Measurements from ENCODE around the gene PPFIA2. TPM values are rescaled to one million over a fixed set of nuclear protein-coding genes. Genes with fewer than 3 reads are reported as not detected.

PPFIA2 gene
- total RNA-seq, 6 experiments from 2014 or later: 0.12 to 1.2 (median 0.56) TPM; not detected in 2

DNA sequence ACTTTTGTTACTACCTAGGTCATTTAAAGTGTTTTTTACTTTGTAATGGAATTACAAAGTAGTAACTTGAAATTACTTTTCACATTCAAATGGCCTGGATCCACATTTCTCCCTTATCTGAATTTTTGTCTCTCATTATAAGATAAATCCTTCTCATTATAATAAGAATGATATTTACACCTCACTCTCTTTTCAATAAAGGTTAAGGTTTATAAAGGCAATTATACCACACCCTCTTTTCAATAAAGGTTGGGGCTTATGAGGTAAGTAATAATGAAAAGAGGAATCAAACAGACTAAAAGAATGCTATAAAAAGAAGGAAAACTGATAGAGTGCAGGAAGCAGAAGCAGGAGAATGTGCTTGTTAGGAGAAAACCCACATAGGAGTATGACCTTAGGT, 470.5 kb downstream of the PPFIA2 start:
- intact Hi-C loops (cut with DNase I): no loop called here
- H3K4me3 ChIP-seq: no peak overlapping the region
- DNase-seq (no peak), ATAC-seq (no peak)
- no peaks in the 10 kb centered on the region for H3K36me3 ChIP-seq
- TF ChIP-seq POLR2A (IDR thresholded peaks at IDR 0.05) (no peak), CTCF (IDR thresholded peaks at IDR 0.05) (no peak)
- H3K27ac ChIP-seq: no peak overlapping the region
- H3K27me3 ChIP-seq: no peaks in the 10 kb centered on the region
- no peaks in the 10 kb centered on the region for H3K9me3 ChIP-seq
- no peaks in the 10 kb centered on the region for H3K4me1 ChIP-seq

GRCh38 chr12:81284137-81284536, 475.0 kb downstream of the PPFIA2 start:
- no peak for ATAC-seq
- Histone ChIP-seq H3K4me3 (no peak overlapping the region), H3K9me3 (no peaks in the 10 kb centered on the region), H3K4me1 (no peaks in the 10 kb centered on the region), H3K36me3 (no peaks in the 10 kb centered on the region), H3K27ac (no peak overlapping the region), H3K27me3 (no peaks in the 10 kb centered on the region)
- WGBS (ENCODE audit: insufficient coverage, low coverage, low lambda C conversion rate, missing lambda C conversion rate): 48% methylated on average over 3 of the region's 3 CpGs
- no peak for DNase-seq
- intact Hi-C loops (cut with DNase I): no loop called here
- TF ChIP-seq POLR2A (IDR thresholded peaks at IDR 0.05): no peak
- no peak for TF ChIP-seq CTCF (IDR thresholded peaks at IDR 0.05)

DNA sequence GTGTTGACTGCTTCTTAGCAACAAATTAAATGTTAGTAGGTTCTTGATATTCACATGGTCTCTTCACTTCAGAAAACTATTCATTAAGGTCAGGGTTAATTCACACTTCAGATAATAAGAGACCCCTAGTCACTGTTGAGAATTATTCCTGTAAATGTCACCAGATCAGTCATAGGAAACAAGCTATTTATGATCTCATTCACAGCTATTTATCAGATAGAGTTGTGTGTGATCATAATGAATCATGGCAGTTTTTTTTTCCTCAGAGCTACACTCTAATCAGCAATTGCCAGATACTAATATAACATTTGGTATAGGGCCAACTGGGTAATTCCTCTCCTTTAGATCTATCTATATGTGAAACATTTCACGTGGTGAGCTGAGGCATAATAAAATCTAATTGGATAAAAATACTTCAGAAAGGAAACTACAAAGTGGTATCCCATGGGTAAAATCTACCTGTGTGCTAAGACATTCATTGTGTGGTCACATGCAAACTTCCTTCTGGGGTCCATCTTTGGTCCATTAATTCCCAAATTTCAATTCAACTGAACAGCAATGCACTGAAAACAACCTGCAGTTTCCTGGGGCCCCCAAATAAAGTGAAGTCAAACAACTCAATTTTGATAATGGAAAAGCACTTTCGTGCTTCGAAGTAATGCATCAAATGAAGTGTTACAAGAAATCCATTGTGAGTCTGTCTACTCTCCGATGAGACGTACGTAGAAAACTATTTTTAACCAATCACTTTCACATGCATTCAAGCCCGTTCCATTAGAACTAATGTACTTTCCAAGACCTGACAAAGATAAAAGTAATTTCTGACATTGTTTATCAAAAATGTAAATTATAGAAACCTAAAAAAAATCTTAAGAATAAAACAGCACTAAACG, 484.3 kb downstream of the PPFIA2 start:
- intact Hi-C loops (cut with DNase I): no loop called here
- DNase-seq: no peak

GRCh38 chr12:81270385-81270784, 488.8 kb downstream of the PPFIA2 start:
- WGBS (ENCODE audit: insufficient coverage, low coverage, low lambda C conversion rate, missing lambda C conversion rate): 96% methylated on average over 5 of the region's 5 CpGs
- no peaks in the 10 kb centered on the region for H3K4me1 ChIP-seq
- ATAC-seq: no peak
- intact Hi-C loops (cut with DNase I): no loop called here
- H3K9me3 ChIP-seq: no peaks in the 10 kb centered on the region
- DNase-seq: no peak
- H3K27me3 ChIP-seq: no peaks in the 10 kb centered on the region
- H3K36me3 ChIP-seq: no peaks in the 10 kb centered on the region
- no peak for TF ChIP-seq POLR2A (IDR thresholded peaks at IDR 0.05)
- no peak for TF ChIP-seq CTCF (IDR thresholded peaks at IDR 0.05)
- H3K4me3 ChIP-seq: no peak overlapping the region
- H3K27ac ChIP-seq: no peak overlapping the region

More for the DNA sequence above, 484.3 kb downstream of the PPFIA2 start:
- no peak for TF ChIP-seq POLR2A (IDR thresholded peaks at IDR 0.05)
- no peak for TF ChIP-seq CTCF (IDR thresholded peaks at IDR 0.05)
- no peak overlapping the region for H3K27ac ChIP-seq
- no peaks in the 10 kb centered on the region for H3K9me3 ChIP-seq
- no peaks in the 10 kb centered on the region for H3K27me3 ChIP-seq
- no peaks in the 10 kb centered on the region for H3K36me3 ChIP-seq
- H3K4me3 ChIP-seq: no peak overlapping the region
- no peak for ATAC-seq
- no peaks in the 10 kb centered on the region for H3K4me1 ChIP-seq
- 75% methylated on average over 8 of the region's 8 CpGs for whole genome bisulfite sequencing (ENCODE audit: insufficient coverage, low coverage, low lambda C conversion rate, missing lambda C conversion rate)
